Psoas muscle (tissue), 8 donors: ENCODE results near the gene TLE1. TPM values are rescaled to one million over a fixed set of nuclear protein-coding genes. Genes with fewer than 3 reads are reported as not detected.

Experiments used
- ATAC-seq, 4 donors: fragments of 200-7000 bp; cut with Tn5 transposase; one replicate each; pipeline ENCODE4 v1.9.1; 2020; ENCODE audit warnings: moderate library complexity in 3 of 4, mild to moderate bottlenecking in 2 of 4
- DNase-seq, 2 donors: peaks; one replicate each; pipeline ENCODE4 v3.0.0-alpha.2; 2020
- H3K27ac ChIP-seq: fragments of 200-600 bp; one replicate; pipeline ENCODE4 v1.8.0; 2022
- H3K27me3 ChIP-seq, 3 donors: fragments of 200-600 bp in 1 of 3; one replicate each; pipeline versions ENCODE4 v1.6.1 to v1.8.0; 2013 to 2022; ENCODE audit warnings: low read length in 2 of 3, mild to moderate bottlenecking in 2 of 3, moderate library complexity in 1 of 3; ENCODE audit not compliant: insufficient read depth in 3 of 3
- H3K36me3 ChIP-seq, 2 donors: fragments of 200-600 bp in 1 of 2; one replicate each; pipeline versions ENCODE4 v1.6.1 to v1.8.0; 2013 to 2022; ENCODE audit warnings: low read depth in 1 of 2, mild to moderate bottlenecking in 1 of 2, moderate library complexity in 1 of 2; ENCODE audit not compliant: insufficient read depth in 1 of 2
- H3K4me1 ChIP-seq: fragments of 200-600 bp; one replicate; pipeline ENCODE4 v1.8.0; 2022
- H3K4me3 ChIP-seq: fragments of 200-600 bp; one replicate; pipeline ENCODE4 v1.8.0; 2022; ENCODE audit warnings: mild to moderate bottlenecking
- H3K9me3 ChIP-seq: fragments of 200-600 bp; one replicate; pipeline ENCODE4 v1.8.0; 2022
- CTCF ChIP-seq: fragments of 200-600 bp; IDR thresholded peaks from one replicate; pipeline ENCODE4 v1.8.0; 2022; ENCODE audit warnings: antibody characterized with exemption
- WGBS, 3 donors: extraction: QIAGEN DNeasy Blood & Tissue Kit; methylation state at CpG; one replicate each; pipeline versions ENCODE4 v1.1.6 to v1.1.7; 2013; 5-methylcytosine and 5-hydroxymethylcytosine counted together
- intact Hi-C, 2 donors: fragments of 100-400 bp; cut with DNase I; formaldehyde crosslinking; loops; one replicate each; pipeline versions ENCODE4 v1.11.0 to v1.14.2; 2022
- polyA plus RNA-seq, 3 donors: library from polyadenylated mRNA; stranded (reverse); fragments of 200-250 nt; gene quantifications; one replicate each; pipeline ENCODE4 v1.2.3, GENCODE V29; 2013
- total RNA-seq, 4 donors: library from RNA; stranded (reverse); fragmentation: NEBNext Ultra II Directional in 2 of 4; extraction: Animal tissue kit (Norgen Biotek cat#: 25700) in 2 of 4; gene quantifications; one replicate each; pipeline versions ENCODE4 v1.2.1 to v1.2.4, GENCODE V29; 2021 to 2023
- donor health status: healthy with polysubstance abuse.
- donor health status: DM: no; HTN: no; CAD: no; lungs with moderate emphysema.
- donor health status: Bipolar disorder and iron deficiency.
- donor health status: healthy.
- donor health status: DM: yes; HTN: yes; CAD: no.
- donor health status: DM: no; HTN: no; CAD: no.
- donor health status: DM: no; HTN: no; CAD: no.
- donor health status: DM: yes; HTN: yes; CAD: no.

TLE1 gene
- total and polyA plus RNA-seq, 7 donors: 14.6 to 46.7 (median 34.9) TPM

DNA sequence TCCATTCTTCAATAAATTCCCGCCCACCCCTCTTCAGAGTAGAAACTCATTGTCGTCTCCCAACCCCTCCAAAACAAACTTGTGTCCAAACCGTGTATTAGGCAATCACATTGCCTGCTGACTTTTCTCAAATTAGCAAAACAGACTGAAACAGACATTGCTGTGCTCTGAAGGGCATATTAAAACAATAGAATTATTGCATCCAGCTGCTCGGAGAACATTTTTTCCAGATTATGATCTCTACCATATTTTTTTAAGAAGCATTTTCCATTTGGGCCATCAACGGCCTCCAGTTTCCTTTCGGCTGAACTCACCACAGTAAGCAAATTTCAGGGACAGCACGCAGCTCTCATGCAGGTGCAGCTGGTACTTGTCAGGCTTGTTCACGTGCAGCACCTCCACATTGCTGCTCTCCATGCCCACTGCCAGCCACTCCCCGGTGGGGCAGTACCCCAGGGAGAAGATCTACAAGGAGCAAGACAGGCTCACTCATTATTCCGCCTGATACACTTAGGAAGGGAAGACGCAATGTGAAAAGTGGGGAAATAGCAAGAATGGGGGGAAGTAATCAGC lies 104.1 kb downstream of the TLE1 start:
- 83 to 85% (median 85%) methylated on average over 11 of the region's 11 CpGs for WGBS, 3 donors
- ATAC-seq (no peak), DNase-seq (no peak)
- TF ChIP-seq CTCF: no peak
- intact Hi-C loops: no loop called here
- Histone ChIP-seq H3K4me3 (no peak overlapping the region), H3K36me3 (peaks cover 8 to 84% of the 10 kb centered on the region in 2 donors), H3K27me3 (no peaks in the 10 kb centered on the region), H3K9me3 (no peaks in the 10 kb centered on the region), H3K4me1 (no peaks in the 10 kb centered on the region), H3K27ac (no peak overlapping the region)

- no peaks in the 10 kb centered on the region for H3K9me3 ChIP-seq
- no peaks in the 10 kb centered on the region for H3K27me3 ChIP-seq
- ATAC-seq: no peak
- 94 to 97% (median 94%) methylated on average over 8 of the region's 8 CpGs for WGBS, 3 donors
- no peak for TF ChIP-seq CTCF
- H3K4me1 ChIP-seq: no peaks in the 10 kb centered on the region
- intact Hi-C loops: no loop called here
- no peak overlapping the region for H3K4me3 ChIP-seq
- H3K36me3 ChIP-seq: peaks cover 6 to 72% of the 10 kb centered on the region in 2 donors
- no peak for DNase-seq
- no peak overlapping the region for H3K27ac ChIP-seq
These were observed 105.2 kb downstream of the TLE1 start for GRCh38 chr9:81584099-81584498.

DNA sequence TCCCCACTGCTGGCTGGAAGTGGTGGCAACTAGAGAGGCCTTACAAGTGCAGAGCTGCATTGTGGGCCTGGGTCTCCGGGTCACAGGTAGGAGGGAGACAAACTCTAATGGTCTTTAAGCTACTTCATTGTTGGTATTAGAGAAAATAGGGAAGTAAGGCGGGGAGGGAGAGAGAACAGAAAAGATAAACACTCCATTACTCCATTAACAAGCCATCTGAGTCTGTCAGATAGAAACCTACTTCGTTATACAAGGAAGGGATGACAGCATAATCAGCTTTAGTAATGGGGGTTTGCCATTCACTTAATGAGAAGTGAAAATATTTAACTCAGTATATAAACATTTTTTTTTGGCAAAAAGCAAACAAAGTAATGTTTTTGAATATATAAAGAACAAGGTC lies 107.4 kb downstream of the TLE1 start:
- Histone ChIP-seq H3K27me3 (no peaks in the 10 kb centered on the region), H3K4me1 (peaks cover 3% of the 10 kb centered on the region), H3K36me3 (peaks cover 6 to 54% of the 10 kb centered on the region in 2 donors), H3K9me3 (no peaks in the 10 kb centered on the region), H3K27ac (no peak overlapping the region), H3K4me3 (no peak overlapping the region)
- DNase-seq (no peak), ATAC-seq (no peak)
- intact Hi-C loops: no loop called here
- TF ChIP-seq CTCF: no peak
- WGBS, 3 donors: 91 to 94% (median 94%) methylated on average over 3 of the region's 3 CpGs

DNA sequence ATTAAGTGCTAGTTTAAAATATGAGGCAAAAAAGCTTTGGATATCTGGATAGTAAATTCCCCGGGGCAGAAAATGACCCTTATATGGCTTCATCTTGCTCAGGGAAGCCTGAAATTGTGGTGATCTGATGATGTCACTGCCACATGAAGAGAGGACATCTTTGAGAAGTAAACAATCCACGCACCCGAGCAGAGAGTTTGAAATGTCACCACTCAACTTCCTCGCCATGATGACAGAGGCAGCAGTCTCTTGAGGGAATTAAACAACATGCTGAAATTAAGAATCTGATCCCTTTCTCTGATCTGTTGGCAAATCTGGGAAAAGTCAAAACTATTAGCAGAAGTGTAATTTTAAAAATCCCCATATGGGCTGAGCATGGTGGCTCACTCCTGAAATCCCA lies 110.0 kb downstream of the TLE1 start:
- 85 to 90% (median 88%) methylated on average over 4 of the region's 4 CpGs for WGBS, 3 donors
- no peak for ATAC-seq

More for the DNA sequence above, 110.0 kb downstream of the TLE1 start:
- Histone ChIP-seq H3K4me3 (no peak overlapping the region), H3K27ac (no peak overlapping the region), H3K36me3 (peaks cover 2 to 31% of the 10 kb centered on the region in 2 donors), H3K9me3 (no peaks in the 10 kb centered on the region), H3K4me1 (peaks cover 3% of the 10 kb centered on the region), H3K27me3 (no peaks in the 10 kb centered on the region)
- no peak for TF ChIP-seq CTCF
- DNase-seq: no peak
- intact Hi-C loops: no loop called here
